Pulmonary artery endothelial cell (primary cell): ENCODE measurements around the gene SMO. TPM values are rescaled to one million over a fixed set of nuclear protein-coding genes. Genes with fewer than 3 reads are reported as not detected.

Source experiments
- DNase-seq: peaks from one replicate; pipeline ENCODE4 v3.0.0-alpha.2; 2011; ENCODE audit warnings: low read depth, low spot score
- total RNA-seq: library from RNA; depleted of rRNA; stranded (reverse); fragments of >200 nt; gene quantifications from 2 replicates; pipeline ENCODE4 v1.2.3, GENCODE V29; 2014

SMO gene
- 2.4 and 5.0 TPM in 2 replicates for total RNA-seq

GRCh38 chr7:129188372-129188891, at the start of gene SMO:
SMO (plus strand) TSS chr7:129188633; CDS start chr7:129189152, 519 bp downstream.
- DNase-seq, result no peak

GRCh38 chr7:129143724-129144094, 44.7 kb upstream of the SMO start:
- no peak for DNase-seq

- no peak for DNase-seq
Observed at GRCh38 chr7:129144095-129144833, 44.2 kb upstream of the SMO start, which contains the start of gene TSPAN33. TSPAN33 (plus strand) TSS chr7:129144707; CDS start chr7:129144981, 274 bp downstream.

- DNase-seq, result no peak
Observed at GRCh38 chr7:129144834-129145668, 43.4 kb upstream of the SMO start.

- DNase-seq, result no peak
Observed at GRCh38 chr7:129146237-129146979, 42.0 kb upstream of the SMO start.

GRCh38 chr7:129147731-129148130, 40.7 kb upstream of the SMO start:
- no peak for DNase-seq

GRCh38 chr7:129149511-129149910, 38.9 kb upstream of the SMO start:
- no peak for DNase-seq

GRCh38 chr7:129150199-129150996, 38.0 kb upstream of the SMO start:
- no peak for DNase-seq

GRCh38 chr7:129157651-129158050, 30.8 kb upstream of the SMO start:
- DNase-seq, result no peak

- no peak for DNase-seq
Observed at GRCh38 chr7:129159539-129159938, 28.9 kb upstream of the SMO start.

- no peak for DNase-seq
Observed at GRCh38 chr7:129160161-129160905, 28.1 kb upstream of the SMO start.

- no peak for DNase-seq
Observed at GRCh38 chr7:129161524-129162225, 26.8 kb upstream of the SMO start.

- no peak for DNase-seq
Observed at GRCh38 chr7:129162732-129163131, 25.7 kb upstream of the SMO start.

- peak; percentile 20 for DNase-seq
Observed at GRCh38 chr7:129163875-129164544, 24.4 kb upstream of the SMO start.

GRCh38 chr7:129166745-129167144, 21.7 kb upstream of the SMO start:
- no peak for DNase-seq

GRCh38 chr7:129167817-129168216, 20.6 kb upstream of the SMO start:
- DNase-seq, result no peak

GRCh38 chr7:129168231-129169021, 20.0 kb upstream of the SMO start:
- no peak for DNase-seq

- no peak for DNase-seq
Observed at GRCh38 chr7:129169171-129169671, 19.2 kb upstream of the SMO start.
